Measurements from ENCODE around the gene GRIN3B. TPM values are rescaled to one million over a fixed set of nuclear protein-coding genes. Genes with fewer than 3 reads are reported as not detected.

GRIN3B gene
- total and polyA plus RNA-seq, 10 of the 15 experiments (the other 5 are each of a cell fraction or from before 2014, with no cell fraction given): 0.15 TPM; not detected in 9

DNA sequence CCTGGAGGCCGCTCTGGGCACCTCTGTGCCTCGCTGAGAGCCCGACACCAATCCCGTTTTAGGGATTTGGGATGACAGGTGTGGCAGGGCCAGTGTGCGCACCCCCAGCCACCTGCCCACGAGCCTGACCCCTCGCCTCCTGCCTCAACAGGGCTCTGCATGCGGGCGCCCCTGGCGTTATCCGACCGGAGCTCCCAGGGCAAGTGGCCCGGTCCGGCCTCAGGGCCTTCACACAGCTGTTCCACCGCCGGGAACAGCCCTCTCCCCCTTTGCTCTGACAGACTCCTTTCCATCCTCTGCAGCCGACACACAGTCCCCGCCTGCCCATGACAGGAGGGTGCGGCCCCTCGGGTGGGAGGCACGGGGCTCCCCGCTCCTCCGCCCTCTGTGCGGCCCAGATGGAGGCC, 23.2 kb upstream of the GRIN3B start (continued):
- TF ChIP-seq, protein P1, sequence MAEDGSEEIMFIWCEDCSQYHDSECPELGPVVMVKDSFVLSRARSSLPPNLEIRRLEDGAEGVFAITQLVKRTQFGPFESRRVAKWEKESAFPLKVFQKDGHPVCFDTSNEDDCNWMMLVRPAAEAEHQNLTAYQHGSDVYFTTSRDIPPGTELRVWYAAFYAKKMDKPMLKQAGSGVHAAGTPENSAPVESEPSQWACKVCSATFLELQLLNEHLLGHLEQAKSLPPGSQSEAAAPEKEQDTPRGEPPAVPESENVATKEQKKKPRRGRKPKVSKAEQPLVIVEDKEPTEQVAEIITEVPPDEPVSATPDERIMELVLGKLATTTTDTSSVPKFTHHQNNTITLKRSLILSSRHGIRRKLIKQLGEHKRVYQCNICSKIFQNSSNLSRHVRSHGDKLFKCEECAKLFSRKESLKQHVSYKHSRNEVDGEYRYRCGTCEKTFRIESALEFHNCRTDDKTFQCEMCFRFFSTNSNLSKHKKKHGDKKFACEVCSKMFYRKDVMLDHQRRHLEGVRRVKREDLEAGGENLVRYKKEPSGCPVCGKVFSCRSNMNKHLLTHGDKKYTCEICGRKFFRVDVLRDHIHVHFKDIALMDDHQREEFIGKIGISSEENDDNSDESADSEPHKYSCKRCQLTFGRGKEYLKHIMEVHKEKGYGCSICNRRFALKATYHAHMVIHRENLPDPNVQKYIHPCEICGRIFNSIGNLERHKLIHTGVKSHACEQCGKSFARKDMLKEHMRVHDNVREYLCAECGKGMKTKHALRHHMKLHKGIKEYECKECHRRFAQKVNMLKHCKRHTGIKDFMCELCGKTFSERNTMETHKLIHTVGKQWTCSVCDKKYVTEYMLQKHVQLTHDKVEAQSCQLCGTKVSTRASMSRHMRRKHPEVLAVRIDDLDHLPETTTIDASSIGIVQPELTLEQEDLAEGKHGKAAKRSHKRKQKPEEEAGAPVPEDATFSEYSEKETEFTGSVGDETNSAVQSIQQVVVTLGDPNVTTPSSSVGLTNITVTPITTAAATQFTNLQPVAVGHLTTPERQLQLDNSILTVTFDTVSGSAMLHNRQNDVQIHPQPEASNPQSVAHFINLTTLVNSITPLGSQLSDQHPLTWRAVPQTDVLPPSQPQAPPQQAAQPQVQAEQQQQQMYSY (CRISPR knock-in tag; IDR thresholded peaks at IDR 0.05): no peak
- 0 out of 2 replicates have a peak, but pooled peaks have one; percentile 31 for TF ChIP-seq IKZF1 (conservative IDR thresholded peaks at IDR 0.05)
- TF ChIP-seq CHD4 (IDR thresholded peaks at IDR 0.05): no peak
- TF ChIP-seq, protein P2, sequence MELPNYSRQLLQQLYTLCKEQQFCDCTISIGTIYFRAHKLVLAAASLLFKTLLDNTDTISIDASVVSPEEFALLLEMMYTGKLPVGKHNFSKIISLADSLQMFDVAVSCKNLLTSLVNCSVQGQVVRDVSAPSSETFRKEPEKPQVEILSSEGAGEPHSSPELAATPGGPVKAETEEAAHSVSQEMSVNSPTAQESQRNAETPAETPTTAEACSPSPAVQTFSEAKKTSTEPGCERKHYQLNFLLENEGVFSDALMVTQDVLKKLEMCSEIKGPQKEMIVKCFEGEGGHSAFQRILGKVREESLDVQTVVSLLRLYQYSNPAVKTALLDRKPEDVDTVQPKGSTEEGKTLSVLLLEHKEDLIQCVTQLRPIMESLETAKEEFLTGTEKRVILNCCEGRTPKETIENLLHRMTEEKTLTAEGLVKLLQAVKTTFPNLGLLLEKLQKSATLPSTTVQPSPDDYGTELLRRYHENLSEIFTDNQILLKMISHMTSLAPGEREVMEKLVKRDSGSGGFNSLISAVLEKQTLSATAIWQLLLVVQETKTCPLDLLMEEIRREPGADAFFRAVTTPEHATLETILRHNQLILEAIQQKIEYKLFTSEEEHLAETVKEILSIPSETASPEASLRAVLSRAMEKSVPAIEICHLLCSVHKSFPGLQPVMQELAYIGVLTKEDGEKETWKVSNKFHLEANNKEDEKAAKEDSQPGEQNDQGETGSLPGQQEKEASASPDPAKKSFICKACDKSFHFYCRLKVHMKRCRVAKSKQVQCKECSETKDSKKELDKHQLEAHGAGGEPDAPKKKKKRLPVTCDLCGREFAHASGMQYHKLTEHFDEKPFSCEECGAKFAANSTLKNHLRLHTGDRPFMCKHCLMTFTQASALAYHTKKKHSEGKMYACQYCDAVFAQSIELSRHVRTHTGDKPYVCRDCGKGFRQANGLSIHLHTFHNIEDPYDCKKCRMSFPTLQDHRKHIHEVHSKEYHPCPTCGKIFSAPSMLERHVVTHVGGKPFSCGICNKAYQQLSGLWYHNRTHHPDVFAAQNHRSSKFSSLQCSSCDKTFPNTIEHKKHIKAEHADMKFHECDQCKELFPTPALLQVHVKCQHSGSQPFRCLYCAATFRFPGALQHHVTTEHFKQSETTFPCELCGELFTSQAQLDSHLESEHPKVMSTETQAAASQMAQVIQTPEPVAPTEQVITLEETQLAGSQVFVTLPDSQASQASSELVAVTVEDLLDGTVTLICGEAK (IDR thresholded peaks at IDR 0.05; ENCODE audit: borderline replicate concordance): no peak

All from GM12878 (cell line).